DOHH2 (cell line): ENCODE data around the gene DPYD.
"Not testable (repeated sequence)": the region's sequence is repeated elsewhere in the genome, so short reads cannot be mapped to it uniquely, and the experiment has no call there.

Source experiments
- H3F3A ChIP-seq: fragments of 200-600 bp; sonication (generic), shearing (Covaris generic); 2 replicates; pipeline ENCODE4 v1.6.0; 2016; ENCODE audit warnings: antibody characterized with exemption, mild to moderate bottlenecking; ENCODE audit not compliant: control insufficient read depth, insufficient read depth
- H3K27ac ChIP-seq: fragments of 200-600 bp; sonication (generic); 2 replicates; pipeline ENCODE4 v1.5.1; 2014; ENCODE audit warnings: low read depth, mild to moderate bottlenecking, low read length, moderate library complexity
- H3K27me3 ChIP-seq: fragments of 200-600 bp; sonication (generic); 2 replicates; pipeline ENCODE4 v1.6.1; 2014; ENCODE audit warnings: mild to moderate bottlenecking, low read length, mixed read lengths; ENCODE audit not compliant: control insufficient read depth
- H3K36me3 ChIP-seq: fragments of 200-600 bp; sonication (generic); 2 replicates; pipeline ENCODE4 v1.6.1; 2014; ENCODE audit warnings: mild to moderate bottlenecking, low read length, moderate library complexity, mixed read lengths; ENCODE audit not compliant: control insufficient read depth
- H3K4me1 ChIP-seq: fragments of 200-600 bp; sonication (generic); 2 replicates; pipeline ENCODE4 v1.6.1; 2014; ENCODE audit warnings: mild to moderate bottlenecking, low read length, mixed read lengths; ENCODE audit not compliant: control insufficient read depth
- H3K4me2 ChIP-seq: fragments of 200-600 bp; sonication (generic); 2 replicates; pipeline ENCODE4 v1.6.0; 2014; ENCODE audit warnings: mild to moderate bottlenecking, low read length, moderate library complexity
- H3K4me3 ChIP-seq: fragments of 200-600 bp; sonication (generic); 2 replicates; pipeline ENCODE4 v1.5.1; 2014; ENCODE audit warnings: mild to moderate bottlenecking, low read length, mixed read lengths
- H3K79me2 ChIP-seq: fragments of 200-600 bp; sonication (generic); 2 replicates; pipeline ENCODE4 v1.6.1; 2014; ENCODE audit warnings: mild to moderate bottlenecking, low read length, mixed read lengths; ENCODE audit not compliant: control insufficient read depth
- H3K9me2 ChIP-seq: fragments of 200-600 bp; sonication (generic); replicated peaks from 2 replicates; pipeline ENCODE4 v1.6.1; 2014; ENCODE audit warnings: mild to moderate bottlenecking, low read length, mixed read lengths; ENCODE audit not compliant: control insufficient read depth
- H3K9me3 ChIP-seq: fragments of 200-600 bp; sonication (generic); 2 replicates; pipeline ENCODE4 v1.6.1; 2014; ENCODE audit warnings: antibody characterized with exemption, low read length, mixed read lengths; ENCODE audit not compliant: control insufficient read depth, insufficient read depth
- H4K20me1 ChIP-seq: fragments of 200-600 bp; sonication (generic); 2 replicates; pipeline ENCODE4 v1.6.0; 2014; ENCODE audit warnings: low read depth, mild to moderate bottlenecking, antibody characterized with exemption, low read length, moderate library complexity; ENCODE audit not compliant: control insufficient read depth, insufficient read depth
- CTCF ChIP-seq: fragments of 200-600 bp; sonication (generic); IDR thresholded peaks from one replicate; pipeline ENCODE4 v1.5.1; 2014; ENCODE audit warnings: antibody characterized with exemption, mild to moderate bottlenecking, low read depth, low read length; ENCODE audit not compliant: poor library complexity, severe bottlenecking
- EZH2phosphoT487 ChIP-seq: fragments of 200-600 bp; sonication (generic); IDR thresholded peaks from 2 replicates; pipeline ENCODE4 v1.6.1; 2017; ENCODE audit warnings: borderline replicate concordance, mild to moderate bottlenecking, antibody characterized with exemption, low read length, moderate library complexity, mixed read lengths

DPYD gene

GRCh38 chr1:97245026-97245425 lies 675.8 kb downstream of the DPYD start:
- Histone ChIP-seq H3K4me1 (no peaks in the 10 kb centered on the region), H4K20me1 (no peaks in the 10 kb centered on the region), H3F3A (no peaks in the 10 kb centered on the region), H3K4me2 (no peak overlapping the region), H3K36me3 (no peaks in the 10 kb centered on the region), H3K9me2 (no peaks in the 10 kb centered on the region), H3K4me3 (no peak overlapping the region), H3K27me3 (no peaks in the 10 kb centered on the region), H3K9me3 (no peaks in the 10 kb centered on the region), H3K27ac (no peak overlapping the region), H3K79me2 (no peaks in the 10 kb centered on the region)
- TF ChIP-seq CTCF (no peak), EZH2phosphoT487 (no peak)

GRCh38 chr1:97243973-97244560 lies 676.8 kb downstream of the DPYD start:
- Histone ChIP-seq H3K4me1 (no peaks in the 10 kb centered on the region), H3K27me3 (no peaks in the 10 kb centered on the region), H3K9me2 (no peaks in the 10 kb centered on the region), H3K79me2 (no peaks in the 10 kb centered on the region), H3K4me2 (no peak overlapping the region), H3K36me3 (no peaks in the 10 kb centered on the region), H3K27ac (no peak overlapping the region), H3K4me3 (no peak overlapping the region), H3F3A (no peaks in the 10 kb centered on the region), H3K9me3 (no peaks in the 10 kb centered on the region), H4K20me1 (no peaks in the 10 kb centered on the region)
- peak; percentile 56 for TF ChIP-seq CTCF
- TF ChIP-seq EZH2phosphoT487, result no peak

- no peaks in the 10 kb centered on the region for H3K4me1 ChIP-seq
- H3K27ac ChIP-seq, result no peak overlapping the region
- no peaks in the 10 kb centered on the region for H4K20me1 ChIP-seq
- H3K9me3 ChIP-seq, result no peaks in the 10 kb centered on the region
- TF ChIP-seq EZH2phosphoT487, result no peak
- TF ChIP-seq CTCF, result no peak
- H3K4me2 ChIP-seq, result no peak overlapping the region
- H3K79me2 ChIP-seq, result no peaks in the 10 kb centered on the region
- H3K27me3 ChIP-seq, result no peaks in the 10 kb centered on the region
- H3K9me2 ChIP-seq, result no peaks in the 10 kb centered on the region
- H3K4me3 ChIP-seq, result no peak overlapping the region
- no peaks in the 10 kb centered on the region for H3F3A ChIP-seq
- no peaks in the 10 kb centered on the region for H3K36me3 ChIP-seq
These were observed 682.0 kb downstream of the DPYD start for GRCh38 chr1:97238816-97239215.

GRCh38 chr1:97231354-97231753 lies 689.5 kb downstream of the DPYD start:
- H3K27ac ChIP-seq, H3K4me2 ChIP-seq, H3K9me2 ChIP-seq, H4K20me1 ChIP-seq, H3K27me3 ChIP-seq, H3K4me1 ChIP-seq, H3K4me3 ChIP-seq, H3F3A ChIP-seq, H3K9me3 ChIP-seq, H3K36me3 ChIP-seq, H3K79me2 ChIP-seq: not testable (repeated sequence)
